Sigmoid colon (tissue), 7 donors: ENCODE measurements around the gene SLC1A3. TPM values are rescaled to one million over a fixed set of nuclear protein-coding genes. Genes with fewer than 3 reads are reported as not detected.

Source experiments
- DNase-seq: peaks from one replicate; pipeline ENCODE4 v3.0.0-alpha.2; 2019
- H3K27ac ChIP-seq, 4 donors: fragments of 200-600 bp; sonication (generic); one replicate each; pipeline ENCODE4 v1.5.1; 2016 to 2019; ENCODE audit warnings: mild to moderate bottlenecking in 1 of 4
- H3K27me3 ChIP-seq, 3 donors: fragments of 200-600 bp; sonication (generic); one replicate each; pipeline ENCODE4 v1.5.1; 2019; ENCODE audit warnings: mild to moderate bottlenecking in 1 of 3
- H3K36me3 ChIP-seq, 4 donors: fragments of 200-600 bp; sonication (generic); one replicate each; pipeline ENCODE4 v1.5.1; 2016 to 2019
- H3K4me1 ChIP-seq, 4 donors: fragments of 200-600 bp; sonication (generic); one replicate each; pipeline ENCODE4 v1.5.1; 2017 to 2019
- H3K4me3 ChIP-seq, 4 donors: fragments of 200-600 bp; sonication (generic); one replicate each; pipeline ENCODE4 v1.5.1; 2017 to 2019; ENCODE audit warnings: mild to moderate bottlenecking in 2 of 4, moderate library complexity in 1 of 4
- H3K9me3 ChIP-seq, 4 donors: fragments of 200-600 bp in 3 of 4; sonication (generic) in 3 of 4; one replicate each; pipeline versions ENCODE4 v1.5.1 to v1.6.1; 2013 to 2019
- CTCF ChIP-seq, 4 experiments: fragments of 450-650 bp in 3 of 4; fragments of 200-600 bp in 1 of 4; IDR thresholded peaks; one replicate each; pipeline ENCODE4 v1.5.1; 2016 to 2019; ENCODE audit warnings: antibody characterized with exemption in 4 of 4, mild to moderate bottlenecking in 3 of 4, moderate library complexity in 2 of 4
- EP300 ChIP-seq, 4 donors: sonication (generic); formaldehyde crosslinking; IDR thresholded peaks; one replicate each; pipeline ENCODE4 v1.6.1; 2017; ENCODE audit warnings: antibody characterized with exemption in 4 of 4
- POLR2A ChIP-seq, 2 donors: fragments of 450-650 bp; IDR thresholded peaks; one replicate each; pipeline ENCODE4 v1.6.1; 2016; ENCODE audit warnings: antibody characterized with exemption in 2 of 2, mild to moderate bottlenecking in 2 of 2, moderate library complexity in 2 of 2
- POLR2AphosphoS5 ChIP-seq, 4 donors: sonication (generic); formaldehyde crosslinking; IDR thresholded peaks; one replicate each; pipeline ENCODE4 v1.6.1; 2017; ENCODE audit warnings: antibody characterized with exemption in 4 of 4
- WGBS, 2 donors: extraction: QIAGEN DNeasy Blood & Tissue Kit; methylation state at CpG; one replicate each; pipeline ENCODE4 v1.1.7; 2013; 5-methylcytosine and 5-hydroxymethylcytosine counted together
- intact Hi-C: fragments of 100-400 bp; cut with DNase I; formaldehyde crosslinking; loops from one replicate; pipeline ENCODE4 v1.15.1; 2023
- polyA plus RNA-seq, 3 donors: library from polyadenylated mRNA; stranded (reverse); fragments of 200-250 nt; gene quantifications; one replicate each; pipeline ENCODE4 v1.2.3, GENCODE V29; 2013
- total RNA-seq, 4 donors: library from RNA; depleted of rRNA; stranded (reverse); fragments of >200 nt; gene quantifications; one replicate each; pipeline ENCODE4 v1.1.0, GENCODE V29; 2016
- donor health status: healthy with polysubstance abuse.
- donor health status: Bipolar disorder and iron deficiency.
- donor health status: healthy.

Gene SLC1A3
- total and polyA plus RNA-seq, 7 donors = 1.8 to 23.6 (median 16.8) TPM

DNA sequence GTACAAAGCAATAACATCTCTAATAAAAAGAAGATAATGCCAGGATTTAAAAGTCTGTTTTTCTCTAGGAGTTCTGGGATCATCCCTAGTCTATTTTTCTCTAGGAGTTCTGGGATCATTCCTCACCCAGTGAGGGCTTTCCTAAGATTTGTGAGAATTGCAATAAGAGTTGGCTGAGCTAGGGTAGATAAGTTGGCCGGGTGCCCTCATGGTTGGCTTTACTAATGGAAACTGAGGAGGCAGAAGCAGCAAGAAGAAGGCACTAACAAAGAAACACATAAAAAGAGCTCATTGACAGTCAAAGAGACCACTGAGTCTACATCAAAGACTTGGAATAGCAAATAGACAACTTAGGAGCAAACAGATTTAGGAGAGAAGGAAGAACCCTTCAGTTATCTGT, 4.2 kb downstream of the SLC1A3 start:
- intact Hi-C loops = no loop called here
- DNase-seq = no peak
- H3K27ac ChIP-seq = no peak overlapping the region
- TF ChIP-seq CTCF (IDR thresholded peaks at IDR 0.05) = no peak
- TF ChIP-seq POLR2AphosphoS5 (IDR thresholded peaks at IDR 0.05) = no peak
- TF ChIP-seq EP300 (IDR thresholded peaks at IDR 0.05) = no peak
- no peak for TF ChIP-seq POLR2A (IDR thresholded peaks at IDR 0.05)
- peaks cover 0 to 8% (median 6%) of the 10 kb centered on the region in 4 donors for H3K4me1 ChIP-seq
- no peaks in the 10 kb centered on the region for H3K9me3 ChIP-seq
- no peak overlapping the region for H3K4me3 ChIP-seq
- H3K27me3 ChIP-seq = peaks cover 0 to 3% (median 0%) of the 10 kb centered on the region in 3 donors
- H3K36me3 ChIP-seq = no peaks in the 10 kb centered on the region
- WGBS, 2 donors = 80 to 82% methylated on average over 1 of the region's 1 CpG

- Histone ChIP-seq H3K27me3 (peaks cover 0 to 3% (median 0%) of the 10 kb centered on the region in 3 donors), H3K4me1 (peaks cover 0 to 7% (median 3%) of the 10 kb centered on the region in 4 donors), H3K4me3 (no peak overlapping the region), H3K27ac (no peak overlapping the region), H3K9me3 (no peaks in the 10 kb centered on the region), H3K36me3 (no peaks in the 10 kb centered on the region)
- WGBS, 2 donors = 90 to 95% methylated on average over 9 of the region's 9 CpGs
- intact Hi-C loops = no loop called here
- no peak for TF ChIP-seq POLR2A (IDR thresholded peaks at IDR 0.05)
- no peak for TF ChIP-seq EP300 (IDR thresholded peaks at IDR 0.05)
- no peak for TF ChIP-seq POLR2AphosphoS5 (IDR thresholded peaks at IDR 0.05)
- no peak for DNase-seq
Measured at GRCh38 chr5:36611520-36612274, 5.3 kb downstream of the SLC1A3 start.

DNA sequence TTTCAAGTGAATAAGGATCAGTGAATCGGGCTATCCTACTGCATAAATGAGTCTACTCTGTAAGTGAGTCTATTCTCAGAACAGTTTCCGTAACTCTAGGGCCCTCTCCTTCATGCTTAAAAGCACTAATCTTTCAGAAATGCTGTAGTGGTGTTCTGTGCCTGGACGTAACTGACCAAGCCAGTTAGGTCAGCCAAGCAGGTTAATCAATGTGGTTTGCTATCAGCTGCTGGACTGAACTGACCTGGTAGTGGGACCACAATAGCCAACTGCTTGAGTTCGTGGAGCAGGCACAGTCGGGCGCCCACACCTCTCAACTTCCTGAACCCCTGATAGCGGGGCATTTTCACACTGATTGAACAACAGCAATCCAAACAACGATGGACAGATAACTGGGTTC, 6.8 kb downstream of the SLC1A3 start:
- H3K4me1 ChIP-seq = no peaks in the 10 kb centered on the region
- no peaks in the 10 kb centered on the region for H3K9me3 ChIP-seq
- intact Hi-C loops = no loop called here
- TF ChIP-seq POLR2A (IDR thresholded peaks at IDR 0.05) (no peak), EP300 (IDR thresholded peaks at IDR 0.05) (no peak), POLR2AphosphoS5 (IDR thresholded peaks at IDR 0.05) (no peak), CTCF (IDR thresholded peaks at IDR 0.05) (no peak)
- 75 to 86% methylated on average over 8 of the region's 8 CpGs for WGBS, 2 donors
- DNase-seq = no peak
- H3K27me3 ChIP-seq = no peaks in the 10 kb centered on the region
- no peak overlapping the region for H3K4me3 ChIP-seq
- no peak overlapping the region for H3K27ac ChIP-seq
- H3K36me3 ChIP-seq = no peaks in the 10 kb centered on the region

GRCh38 chr5:36613771-36614656, 7.6 kb downstream of the SLC1A3 start:
- 74 to 77% methylated on average over 7 of the region's 7 CpGs for WGBS, 2 donors
- Histone ChIP-seq H3K4me1 (no peaks in the 10 kb centered on the region), H3K36me3 (no peaks in the 10 kb centered on the region), H3K9me3 (no peaks in the 10 kb centered on the region), H3K4me3 (no peak overlapping the region), H3K27ac (no peak overlapping the region), H3K27me3 (no peaks in the 10 kb centered on the region)
- no peak for DNase-seq
- TF ChIP-seq EP300 (IDR thresholded peaks at IDR 0.05) (no peak), POLR2AphosphoS5 (IDR thresholded peaks at IDR 0.05) (no peak), POLR2A (IDR thresholded peaks at IDR 0.05) (no peak), CTCF (IDR thresholded peaks at IDR 0.05) (no peak)
- intact Hi-C loops = no loop called here

DNA sequence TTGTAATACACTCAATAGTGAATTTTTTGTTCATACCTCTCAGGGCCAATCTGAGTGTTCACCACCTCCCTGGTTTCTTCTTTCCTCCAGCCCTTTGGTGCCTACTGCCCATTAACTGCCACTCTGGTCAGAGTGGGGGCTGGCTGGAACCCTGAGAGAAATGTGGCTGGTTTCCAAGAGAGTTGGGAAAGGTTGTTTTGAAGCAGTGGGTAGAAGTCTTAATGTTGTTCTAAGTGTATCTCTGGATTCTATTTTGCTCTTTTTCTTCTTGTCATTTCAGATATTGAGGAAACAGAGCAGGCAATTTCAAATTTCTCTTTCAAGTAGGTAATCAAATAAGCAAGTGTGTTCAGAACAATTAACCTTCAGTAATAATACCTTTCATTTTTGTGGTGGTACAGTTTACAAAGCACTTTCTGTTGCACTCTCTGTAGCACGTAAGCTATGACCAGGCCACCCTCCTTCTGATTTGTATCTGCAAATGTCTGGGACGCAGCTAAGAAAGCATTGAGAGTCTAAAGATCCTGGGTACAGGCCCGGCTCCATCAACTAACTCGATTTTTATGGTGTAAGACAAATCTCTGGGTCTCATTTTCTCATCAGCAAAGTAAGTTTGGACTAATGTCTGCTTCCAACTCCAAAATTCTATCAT, 8.4 kb downstream of the SLC1A3 start:
- no peak overlapping the region for H3K4me3 ChIP-seq
- TF ChIP-seq POLR2A (IDR thresholded peaks at IDR 0.05) = no peak
- intact Hi-C loops = no loop called here
- H3K27me3 ChIP-seq = no peaks in the 10 kb centered on the region
- no peaks in the 10 kb centered on the region for H3K9me3 ChIP-seq
- no peak overlapping the region for H3K27ac ChIP-seq
- H3K36me3 ChIP-seq = no peaks in the 10 kb centered on the region
- DNase-seq = no peak
- H3K4me1 ChIP-seq = no peaks in the 10 kb centered on the region
- 67 to 80% methylated on average over 4 of the region's 4 CpGs for WGBS, 2 donors
